AML-193 (cell line): ENCODE data around the gene PNPLA6.

Experiments used
- DNase-seq, 2 experiments: peaks; one replicate each; lab custom pipeline; 2025; lab: John Stamatoyannopoulos, UW

The PNPLA6 gene

GRCh38 chr19:7515645-7516151, 19.8 kb upstream of the PNPLA6 start, which contains the start of gene ZNF358:
Gene ZNF358 (plus strand): TSS chr19:7516103. CDS start chr19:7519243, 3,140 bp downstream.
- no peak for DNase-seq

- no peak for DNase-seq
These were observed 19.2 kb upstream of the PNPLA6 start for GRCh38 chr19:7516333-7516732.

- DNase-seq = no peak
These were observed 18.6 kb upstream of the PNPLA6 start for GRCh38 chr19:7516878-7517277.

- DNase-seq = no peak
These were observed 16.0 kb upstream of the PNPLA6 start for GRCh38 chr19:7519361-7520130.

DNA sequence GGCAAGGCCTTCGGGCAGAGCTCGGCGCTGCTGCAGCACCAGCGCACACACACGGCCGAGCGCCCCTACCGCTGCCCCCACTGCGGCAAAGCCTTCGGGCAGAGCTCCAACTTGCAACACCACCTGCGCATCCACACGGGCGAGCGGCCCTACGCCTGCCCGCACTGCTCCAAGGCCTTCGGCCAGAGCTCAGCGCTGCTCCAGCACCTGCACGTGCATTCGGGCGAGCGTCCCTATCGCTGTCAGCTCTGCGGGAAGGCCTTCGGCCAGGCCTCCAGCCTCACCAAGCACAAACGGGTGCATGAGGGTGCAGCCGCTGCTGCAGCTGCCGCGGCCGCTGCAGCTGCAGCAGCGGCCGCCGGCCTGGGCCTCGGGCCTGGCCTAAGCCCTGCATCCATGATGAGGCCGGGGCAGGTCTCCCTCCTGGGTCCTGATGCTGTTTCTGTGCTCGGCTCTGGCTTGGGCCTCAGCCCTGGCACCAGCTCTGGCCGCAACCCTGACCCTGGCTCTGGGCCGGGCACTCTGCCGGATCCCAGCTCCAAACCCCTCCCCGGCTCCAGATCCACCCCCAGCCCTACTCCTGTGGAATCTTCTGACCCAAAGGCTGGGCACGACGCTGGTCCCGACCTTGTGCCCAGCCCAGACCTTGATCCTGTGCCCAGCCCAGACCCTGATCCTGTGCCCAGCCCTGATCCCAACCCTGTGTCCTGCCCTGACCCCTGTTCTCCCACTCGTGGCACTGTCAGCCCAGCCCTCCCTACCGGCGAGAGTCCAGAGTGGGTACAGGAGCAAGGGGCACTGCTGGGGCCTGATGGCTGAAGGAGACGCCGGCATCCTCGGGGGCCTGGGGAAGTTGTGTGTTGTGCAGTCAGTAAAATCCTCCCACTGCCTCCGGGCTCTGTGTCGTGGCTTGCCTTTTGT, 15.1 kb upstream of the PNPLA6 start:
- DNase-seq = no peak

- no peak for DNase-seq
These were observed 13.9 kb upstream of the PNPLA6 start for GRCh38 chr19:7521551-7522071.

- DNase-seq = peak; percentile 92 to 93
These were observed 13.2 kb upstream of the PNPLA6 start, which contains the start of gene MCOLN1 for GRCh38 chr19:7522072-7522922. Gene MCOLN1 (plus strand): TSS chr19:7522624. CDS start chr19:7522751, 127 bp downstream.

DNA sequence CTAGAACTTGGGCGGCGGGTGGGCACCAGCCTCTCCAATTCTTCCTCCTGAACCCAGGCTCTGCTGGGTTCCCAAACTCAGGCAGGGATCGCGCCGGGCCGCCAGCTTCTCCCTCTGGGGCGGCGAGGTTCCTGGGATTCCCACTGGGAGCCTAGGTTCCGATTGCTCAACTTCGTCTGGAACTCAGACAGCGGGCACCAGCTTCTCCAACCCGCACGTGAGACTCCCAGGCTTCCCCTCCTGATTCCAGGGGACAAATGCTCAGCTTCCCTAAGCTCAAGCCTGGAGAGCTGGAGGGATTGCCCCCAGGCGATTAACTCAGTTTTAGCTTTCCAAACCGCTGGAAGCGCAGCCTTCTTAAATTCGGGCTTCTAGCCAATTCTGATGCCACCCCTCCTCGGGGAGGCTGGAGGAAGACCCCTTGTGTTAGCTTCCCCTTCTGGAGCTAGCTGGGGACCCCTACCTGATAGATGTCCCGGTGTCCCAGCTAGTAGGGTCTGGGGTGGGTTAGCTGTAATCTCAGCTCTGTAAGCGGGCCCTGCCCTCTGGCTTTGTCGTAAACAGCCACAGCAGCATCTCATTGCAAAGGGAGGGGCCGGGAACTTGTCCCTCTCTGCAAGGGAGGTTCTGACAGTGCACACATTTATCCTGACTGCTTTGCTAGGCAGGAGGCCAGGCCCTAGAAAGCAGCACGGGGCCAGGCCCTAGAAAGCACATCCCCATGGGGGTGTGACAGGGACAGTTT, 12.4 kb upstream of the PNPLA6 start:
- no peak for DNase-seq

- no peak for DNase-seq
These were observed 11.0 kb upstream of the PNPLA6 start for GRCh38 chr19:7524523-7524922.

DNA sequence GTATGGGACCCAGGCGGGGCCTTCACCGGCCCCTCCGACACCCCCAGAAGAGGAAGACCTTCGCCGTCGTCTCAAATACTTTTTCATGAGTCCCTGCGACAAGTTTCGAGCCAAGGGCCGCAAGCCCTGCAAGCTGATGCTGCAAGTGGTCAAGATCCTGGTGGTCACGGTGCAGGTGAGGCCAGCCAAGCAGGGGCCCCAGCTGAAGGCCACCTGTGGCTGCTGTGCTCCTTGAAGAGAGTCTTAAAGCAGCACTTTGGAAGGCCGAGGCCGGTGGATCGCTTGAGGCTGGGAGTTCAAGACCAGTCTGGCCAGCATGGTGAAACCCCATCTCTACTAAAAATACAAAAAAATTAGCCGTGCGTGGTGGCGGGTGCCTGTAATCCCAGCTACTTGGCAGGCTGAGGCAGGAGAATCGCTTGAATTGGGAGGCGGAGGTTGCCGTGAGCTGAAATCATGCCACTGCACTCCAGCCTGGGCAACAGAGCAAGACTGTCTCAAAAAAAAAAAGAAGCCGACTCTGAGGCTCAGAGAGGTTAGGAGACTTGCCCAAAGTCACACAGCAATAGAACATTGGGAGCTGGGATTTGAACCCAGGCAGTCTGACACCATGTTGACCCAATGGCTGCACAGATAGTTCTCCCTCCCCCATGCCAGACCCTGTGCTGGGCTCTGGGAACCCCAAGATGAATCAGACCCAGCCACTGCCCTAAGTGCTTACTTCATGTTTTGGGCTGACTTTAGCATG, 10.4 kb upstream of the PNPLA6 start:
- no peak for DNase-seq

- no peak for DNase-seq
These were observed 9.2 kb upstream of the PNPLA6 start for GRCh38 chr19:7526059-7526929.

- DNase-seq = no peak
These were observed 7.9 kb upstream of the PNPLA6 start for GRCh38 chr19:7527516-7528191.

- DNase-seq = no peak
These were observed 7.4 kb upstream of the PNPLA6 start for GRCh38 chr19:7528192-7528519.

DNA sequence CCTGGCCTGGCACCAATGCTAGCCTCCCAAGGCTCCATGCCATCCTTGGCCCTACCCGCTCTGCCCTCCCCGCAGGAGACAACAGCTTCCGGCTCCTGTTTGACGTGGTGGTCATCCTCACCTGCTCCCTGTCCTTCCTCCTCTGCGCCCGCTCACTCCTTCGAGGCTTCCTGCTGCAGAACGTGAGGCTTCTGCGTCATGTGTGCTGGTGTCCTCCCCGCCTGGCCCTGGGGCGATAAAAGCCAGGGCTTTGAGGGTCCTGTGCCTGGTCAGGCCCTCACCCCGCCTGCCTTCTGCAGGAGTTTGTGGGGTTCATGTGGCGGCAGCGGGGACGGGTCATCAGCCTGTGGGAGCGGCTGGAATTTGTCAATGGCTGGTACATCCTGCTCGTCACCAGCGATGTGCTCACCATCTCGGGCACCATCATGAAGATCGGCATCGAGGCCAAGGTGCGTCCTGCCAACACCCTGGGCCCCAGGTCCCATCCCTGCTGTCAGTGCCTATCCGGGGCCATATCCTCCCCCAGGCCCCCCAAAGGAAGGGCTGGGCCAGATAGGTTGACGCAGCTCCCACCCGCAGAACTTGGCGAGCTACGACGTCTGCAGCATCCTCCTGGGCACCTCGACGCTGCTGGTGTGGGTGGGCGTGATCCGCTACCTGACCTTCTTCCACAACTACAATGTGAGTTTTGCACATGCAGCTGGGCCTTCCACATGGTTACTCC, 6.8 kb upstream of the PNPLA6 start:
- no peak for DNase-seq

- DNase-seq = no peak
These were observed 6.3 kb upstream of the PNPLA6 start for GRCh38 chr19:7529246-7529600.

GRCh38 chr19:7529610-7530490, 5.7 kb upstream of the PNPLA6 start:
- no peak for DNase-seq

DNA sequence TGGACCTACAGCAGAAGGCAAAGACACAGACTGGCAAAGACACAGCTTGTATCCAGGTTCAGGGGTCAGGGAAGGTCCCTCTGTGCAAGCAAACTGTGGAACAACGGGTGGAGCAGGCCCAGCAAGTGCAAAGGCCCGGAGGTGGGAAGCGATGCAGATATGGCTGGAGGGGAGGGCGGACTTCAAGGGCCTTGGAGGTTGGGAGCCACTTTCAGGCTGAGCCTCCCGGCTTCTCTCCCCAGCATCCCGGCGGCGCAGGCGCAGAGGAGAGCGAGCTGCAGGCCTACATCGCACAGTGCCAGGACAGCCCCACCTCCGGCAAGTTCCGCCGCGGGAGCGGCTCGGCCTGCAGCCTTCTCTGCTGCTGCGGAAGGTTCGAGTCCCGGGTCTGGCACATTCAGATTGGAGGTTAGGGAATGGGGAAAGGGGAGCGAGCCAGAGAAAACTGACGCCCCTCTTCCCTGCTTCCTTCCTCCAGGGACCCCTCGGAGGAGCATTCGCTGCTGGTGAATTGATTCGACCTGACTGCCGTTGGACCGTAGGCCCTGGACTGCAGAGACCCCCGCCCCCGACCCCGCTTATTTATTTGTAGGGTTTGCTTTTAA, 2.1 kb upstream of the PNPLA6 start:
- no peak for DNase-seq
